DMS53 (cell line): Measurements from ENCODE around the gene ASCL5.

ENCODE experiments used
- DNase-seq: peaks from one replicate; lab custom pipeline; 2025; lab: John Stamatoyannopoulos, UW

The ASCL5 gene

GRCh38 chr1:201085902-201086735, 40.9 kb downstream of the ASCL5 start:
- peak; percentile 85 for DNase-seq

DNA sequence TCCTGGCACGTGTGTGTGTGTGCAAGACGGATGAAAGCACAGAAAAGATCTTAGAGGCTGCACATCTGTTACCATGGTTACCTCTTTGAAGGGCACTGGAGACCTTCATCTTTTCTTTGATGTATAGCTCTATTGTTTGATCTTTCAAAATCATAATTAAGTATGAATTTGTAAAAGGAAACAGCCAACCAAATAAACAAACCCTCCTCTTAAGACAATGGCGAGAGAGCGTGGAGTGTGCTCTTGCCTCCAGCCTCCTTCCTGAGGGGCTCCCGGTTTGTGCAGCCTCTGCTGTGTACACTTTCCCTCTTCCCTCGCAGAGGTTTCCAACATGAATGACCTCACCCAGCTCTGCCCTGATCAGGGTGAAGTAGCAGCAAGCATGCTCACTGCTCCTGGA, 42.7 kb downstream of the ASCL5 start:
- DNase-seq = peak; percentile 75

GRCh38 chr1:201083741-201084140, 43.2 kb downstream of the ASCL5 start:
- DNase-seq = no peak

GRCh38 chr1:201080135-201080534, 46.8 kb downstream of the ASCL5 start:
- DNase-seq = no peak

DNA sequence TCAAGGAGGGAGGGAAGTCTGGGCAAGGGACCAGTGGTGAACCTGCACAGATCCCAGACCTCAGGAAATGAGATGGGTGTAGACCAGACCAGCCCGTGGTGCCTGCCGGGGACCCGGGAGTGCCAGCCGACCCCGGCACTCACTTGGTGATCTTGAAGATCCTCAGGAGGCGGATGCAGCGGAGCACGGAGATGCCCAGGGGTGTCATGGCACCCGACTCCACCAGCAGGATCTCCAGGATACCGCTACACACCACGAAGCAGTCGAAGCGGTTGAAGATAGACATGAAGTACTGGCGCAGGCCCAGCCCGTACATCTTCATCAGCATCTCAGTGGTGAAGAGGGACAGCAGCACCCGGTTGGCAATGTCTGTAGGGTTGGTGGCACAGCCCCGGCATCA, 49.2 kb downstream of the ASCL5 start:
- DNase-seq = no peak

DNA sequence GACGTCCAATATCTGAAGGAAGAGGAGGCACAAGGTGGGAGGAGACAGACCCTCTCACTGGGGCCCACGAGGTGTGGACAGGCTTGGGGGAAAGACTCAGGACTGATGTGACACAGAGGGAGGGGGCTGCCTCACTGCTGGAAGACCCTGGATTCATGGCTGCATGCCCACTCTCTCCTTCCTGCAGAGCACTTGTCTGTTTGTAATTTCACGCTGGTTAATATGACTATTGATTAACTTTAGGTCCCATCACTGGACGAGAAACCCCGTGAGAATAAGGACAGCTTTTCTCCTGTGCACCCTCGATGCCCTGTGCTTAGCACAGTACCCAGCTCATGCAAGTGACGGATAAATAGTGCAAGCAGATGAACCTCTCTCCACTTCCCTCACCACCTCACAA, 49.9 kb downstream of the ASCL5 start:
- DNase-seq = no peak

DNA sequence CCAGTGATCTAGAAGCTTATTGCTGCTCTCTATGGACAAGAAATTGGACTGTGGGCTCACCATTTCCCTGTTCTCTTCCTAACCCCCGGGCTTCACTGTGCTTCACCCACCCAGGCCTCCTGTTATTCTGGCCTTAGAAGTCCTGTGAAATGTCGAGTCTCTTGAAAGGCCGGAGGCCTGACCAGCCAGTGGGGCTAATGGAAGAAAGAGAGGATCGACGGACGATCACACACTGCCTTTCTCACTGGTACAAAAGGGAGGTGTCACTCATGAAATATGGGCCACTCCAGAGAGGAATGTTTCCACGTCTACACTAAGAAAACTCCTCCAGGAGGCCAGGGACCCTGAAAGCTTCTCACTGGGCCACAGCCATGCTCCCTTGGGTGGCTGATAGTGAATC, 50.9 kb downstream of the ASCL5 start:
- no peak for DNase-seq

- no peak for DNase-seq
These were observed 53.0 kb downstream of the ASCL5 start for GRCh38 chr1:201074018-201074417.

DNA sequence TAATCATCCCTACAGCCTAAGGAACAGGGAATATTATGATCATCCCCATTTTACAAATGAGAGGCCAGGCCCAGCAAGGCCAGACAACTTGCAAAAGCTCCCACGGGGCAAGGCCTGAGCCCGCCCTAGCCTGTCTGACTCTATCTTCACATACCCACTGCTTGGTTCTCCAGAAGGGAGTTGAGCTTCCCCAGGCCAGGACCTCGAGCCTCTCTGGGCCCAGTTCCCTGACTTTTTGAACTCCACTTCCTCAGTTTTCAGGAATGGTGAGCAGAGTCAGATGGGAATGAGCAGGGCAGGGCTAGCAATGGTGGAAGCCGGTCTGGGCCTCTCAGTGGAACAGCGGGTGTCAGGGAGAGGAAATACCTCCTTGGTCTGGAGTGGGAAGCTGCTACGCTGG, 54.1 kb downstream of the ASCL5 start:
- no peak for DNase-seq

- DNase-seq = no peak
These were observed 54.8 kb downstream of the ASCL5 start for GRCh38 chr1:201072149-201072548.

DNA sequence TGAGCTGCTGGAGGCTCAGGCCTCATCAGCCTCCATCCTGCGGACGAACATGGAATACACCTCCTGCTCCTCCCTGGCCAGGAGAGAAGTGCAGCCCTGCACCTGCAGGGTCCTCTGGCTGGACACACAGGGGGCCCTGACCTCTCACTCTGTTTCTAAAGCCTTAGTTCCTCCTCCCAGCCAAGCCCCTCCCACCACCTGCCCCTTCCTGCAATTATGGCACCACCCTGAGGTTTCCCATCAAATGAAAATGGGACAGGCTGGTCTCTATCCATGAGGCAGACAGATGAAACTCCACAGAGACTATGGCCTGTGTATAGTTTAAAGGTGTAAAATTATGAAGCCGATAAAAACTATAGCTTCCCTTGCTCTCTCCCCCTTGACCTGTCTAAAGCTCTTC, 57.3 kb downstream of the ASCL5 start:
- DNase-seq = no peak

- no peak for DNase-seq
These were observed 58.0 kb downstream of the ASCL5 start for GRCh38 chr1:201068976-201069375.

- no peak for DNase-seq
These were observed 60.0 kb downstream of the ASCL5 start for GRCh38 chr1:201066986-201067385.

GRCh38 chr1:201065686-201066085, 61.3 kb downstream of the ASCL5 start:
- no peak for DNase-seq

- DNase-seq = no peak
These were observed 62.2 kb downstream of the ASCL5 start for GRCh38 chr1:201064806-201065205.
